Uterus (tissue), 4 donors: Measurements from ENCODE around the gene SH2D3C. TPM values are rescaled to one million over a fixed set of nuclear protein-coding genes. Genes with fewer than 3 reads are reported as not detected.
A peak's percentile ranks its signal among the peaks of the same experiment; 100 is the strongest.

Experiments used
- DNase-seq, 2 donors: peaks; one replicate each; pipeline ENCODE4 v3.0.0-alpha.2; 2019 to 2020
- H3K27ac ChIP-seq, 2 donors: fragments of 200-600 bp; sonication (generic); 1 replicate in 1 of 2; 2 replicates in 1 of 2; pipeline ENCODE4 v1.5.1; 2016 to 2018
- H3K27me3 ChIP-seq, 2 donors: fragments of 200-600 bp; sonication (generic); one replicate each; pipeline ENCODE4 v1.5.1; 2018 to 2019; ENCODE audit warnings: control low read depth in 1 of 2
- H3K36me3 ChIP-seq, 2 donors: fragments of 200-600 bp; sonication (generic); one replicate each; pipeline ENCODE4 v1.5.1; 2019; ENCODE audit warnings: control low read depth in 1 of 2
- H3K4me1 ChIP-seq, 2 donors: fragments of 200-600 bp; sonication (generic); one replicate each; pipeline ENCODE4 v1.5.1; 2018 to 2019; ENCODE audit warnings: control low read depth in 1 of 2
- H3K4me3 ChIP-seq, 2 donors: fragments of 200-600 bp; sonication (generic); 1 replicate in 1 of 2; 2 replicates in 1 of 2; pipeline ENCODE4 v1.5.1; 2018 to 2019; ENCODE audit warnings: mild to moderate bottlenecking in 1 of 2
- H3K9me3 ChIP-seq, 2 donors: fragments of 200-600 bp; sonication (generic); one replicate each; pipeline ENCODE4 v1.5.1; 2019; ENCODE audit warnings: control low read depth in 1 of 2
- CTCF ChIP-seq, 4 experiments: fragments of 200-600 bp in 2 of 4; fragments of 450-650 bp in 2 of 4; sonication (generic) in 2 of 4; IDR thresholded peaks; one replicate each; pipeline ENCODE4 v1.5.1; 2016 to 2019; ENCODE audit warnings: antibody characterized with exemption in 4 of 4, mild to moderate bottlenecking in 2 of 4, moderate library complexity in 1 of 4
- POLR2A ChIP-seq, 2 donors: fragments of 450-650 bp; IDR thresholded peaks; one replicate each; pipeline ENCODE4 v1.6.1; 2016; ENCODE audit warnings: antibody characterized with exemption in 2 of 2, mild to moderate bottlenecking in 1 of 2, moderate library complexity in 1 of 2
- intact Hi-C: fragments of 100-400 bp; cut with DNase I; formaldehyde crosslinking; loops from one replicate; pipeline ENCODE4 v1.15.1; 2023; ENCODE audit warnings: low total_unique reads
- total RNA-seq, 4 donors: library from RNA; depleted of rRNA in 3 of 4; stranded (reverse); fragments of >200 nt in 3 of 4; gene quantifications; one replicate each; pipeline versions ENCODE4 v1.1.0 to v1.2.4, GENCODE V29; 2014 to 2023
- donor health status: DM: yes; HTN: yes; CAD: no.

SH2D3C gene
- total RNA-seq, 4 donors from 2014 or later = 3.6 to 38.1 (median 19.8) TPM

GRCh38 chr9:127716412-127716811 lies 62.1 kb downstream of the SH2D3C start:
- TF ChIP-seq POLR2A (IDR thresholded peaks at IDR 0.05) = no peak
- TF ChIP-seq CTCF (IDR thresholded peaks at IDR 0.05) = no peak
- Histone ChIP-seq H3K4me1 (no peaks in the 10 kb centered on the region), H3K9me3 (no peaks in the 10 kb centered on the region), H3K36me3 (no peaks in the 10 kb centered on the region), H3K4me3 (peak overlapping the region; percentile 61 to 74), H3K27me3 (no peaks in the 10 kb centered on the region), H3K27ac (peak overlapping the region; percentile 38 to 86)
- intact Hi-C loops = no loop called here
- no peak for DNase-seq

GRCh38 chr9:127715470-127716337 lies 62.8 kb downstream of the SH2D3C start, which contains the start of the genes PTRH1 and TTC16:
Gene PTRH1, minus strand, starts transcription at chr9:127715663. Its CDS starts 24 bp downstream, at chr9:127715639.
Gene TTC16, plus strand, starts transcription at chr9:127716079. Its CDS starts 67 bp downstream, at chr9:127716146.
- peak; percentile 97 for DNase-seq
- TF ChIP-seq POLR2A (IDR thresholded peaks at IDR 0.05) (peak in 1 of 2 donors; percentile 59), CTCF (IDR thresholded peaks at IDR 0.05) (no peak)
- H3K4me3 ChIP-seq = peak within 1 kb of the TSS; percentile 61 to 74
- H3K36me3 ChIP-seq = no peaks in the 10 kb centered on the region
- intact Hi-C loops = no loop called here
- no peaks in the 10 kb centered on the region for H3K27me3 ChIP-seq
- no peaks in the 10 kb centered on the region for H3K9me3 ChIP-seq
- peak within 1 kb of the TSS; percentile 38 to 86 for H3K27ac ChIP-seq
- H3K4me1 ChIP-seq = no peaks in the 10 kb centered on the region

GRCh38 chr9:127714951-127715469 lies 63.5 kb downstream of the SH2D3C start:
- H3K4me1 ChIP-seq = no peaks in the 10 kb centered on the region
- no peak for DNase-seq
- peak overlapping the region; percentile 61 to 74 for H3K4me3 ChIP-seq
- TF ChIP-seq POLR2A (IDR thresholded peaks at IDR 0.05) = no peak
- no peak for TF ChIP-seq CTCF (IDR thresholded peaks at IDR 0.05)
- no peaks in the 10 kb centered on the region for H3K9me3 ChIP-seq
- peak overlapping the region in 1 of 2 donors; percentile 86 for H3K27ac ChIP-seq
- intact Hi-C loops = no loop called here
- no peaks in the 10 kb centered on the region for H3K36me3 ChIP-seq
- no peaks in the 10 kb centered on the region for H3K27me3 ChIP-seq

GRCh38 chr9:127714020-127714750 lies 64.3 kb downstream of the SH2D3C start:
- TF ChIP-seq CTCF (IDR thresholded peaks at IDR 0.05) = no peak
- TF ChIP-seq POLR2A (IDR thresholded peaks at IDR 0.05) = no peak
- Histone ChIP-seq H3K36me3 (no peaks in the 10 kb centered on the region), H3K27ac (no peak overlapping the region), H3K27me3 (no peaks in the 10 kb centered on the region), H3K9me3 (no peaks in the 10 kb centered on the region), H3K4me1 (no peaks in the 10 kb centered on the region), H3K4me3 (peak overlapping the region; percentile 61 to 74)
- intact Hi-C loops = no loop called here
- no peak for DNase-seq
